ENCODE results near the gene GP2. TPM values are rescaled to one million over a fixed set of nuclear protein-coding genes. Genes with fewer than 3 reads are reported as not detected.

GP2 gene
- polyA plus RNA-seq, 3 donors: not detected

DNA sequence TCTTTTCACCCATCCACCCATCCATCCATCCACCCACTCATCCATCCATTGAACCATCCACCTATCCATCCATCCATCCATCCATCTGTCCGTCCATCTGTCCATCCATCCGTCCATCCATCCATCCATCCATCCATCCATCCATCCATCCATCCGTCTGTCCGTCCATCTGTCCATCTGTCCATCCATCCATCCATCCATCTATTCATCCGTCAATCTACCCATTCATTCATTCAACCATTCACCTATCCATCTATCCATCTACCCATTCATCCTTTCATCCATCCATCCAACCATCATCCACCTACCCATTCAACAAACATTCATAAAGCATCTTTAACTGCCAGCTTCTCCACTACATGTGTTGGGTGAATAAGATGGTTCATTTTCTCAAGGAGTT is 28.9 kb downstream of the GP2 start:
- H3K4me3 Mint-ChIP-seq: no peak overlapping the region
- TF ChIP-seq, protein P1, sequence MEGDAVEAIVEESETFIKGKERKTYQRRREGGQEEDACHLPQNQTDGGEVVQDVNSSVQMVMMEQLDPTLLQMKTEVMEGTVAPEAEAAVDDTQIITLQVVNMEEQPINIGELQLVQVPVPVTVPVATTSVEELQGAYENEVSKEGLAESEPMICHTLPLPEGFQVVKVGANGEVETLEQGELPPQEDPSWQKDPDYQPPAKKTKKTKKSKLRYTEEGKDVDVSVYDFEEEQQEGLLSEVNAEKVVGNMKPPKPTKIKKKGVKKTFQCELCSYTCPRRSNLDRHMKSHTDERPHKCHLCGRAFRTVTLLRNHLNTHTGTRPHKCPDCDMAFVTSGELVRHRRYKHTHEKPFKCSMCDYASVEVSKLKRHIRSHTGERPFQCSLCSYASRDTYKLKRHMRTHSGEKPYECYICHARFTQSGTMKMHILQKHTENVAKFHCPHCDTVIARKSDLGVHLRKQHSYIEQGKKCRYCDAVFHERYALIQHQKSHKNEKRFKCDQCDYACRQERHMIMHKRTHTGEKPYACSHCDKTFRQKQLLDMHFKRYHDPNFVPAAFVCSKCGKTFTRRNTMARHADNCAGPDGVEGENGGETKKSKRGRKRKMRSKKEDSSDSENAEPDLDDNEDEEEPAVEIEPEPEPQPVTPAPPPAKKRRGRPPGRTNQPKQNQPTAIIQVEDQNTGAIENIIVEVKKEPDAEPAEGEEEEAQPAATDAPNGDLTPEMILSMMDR (IDR thresholded peaks at IDR 0.05): no peak
- 88% methylated on average over 4 of the region's 5 CpGs for WGBS (ENCODE audit: insufficient coverage)

DNA sequence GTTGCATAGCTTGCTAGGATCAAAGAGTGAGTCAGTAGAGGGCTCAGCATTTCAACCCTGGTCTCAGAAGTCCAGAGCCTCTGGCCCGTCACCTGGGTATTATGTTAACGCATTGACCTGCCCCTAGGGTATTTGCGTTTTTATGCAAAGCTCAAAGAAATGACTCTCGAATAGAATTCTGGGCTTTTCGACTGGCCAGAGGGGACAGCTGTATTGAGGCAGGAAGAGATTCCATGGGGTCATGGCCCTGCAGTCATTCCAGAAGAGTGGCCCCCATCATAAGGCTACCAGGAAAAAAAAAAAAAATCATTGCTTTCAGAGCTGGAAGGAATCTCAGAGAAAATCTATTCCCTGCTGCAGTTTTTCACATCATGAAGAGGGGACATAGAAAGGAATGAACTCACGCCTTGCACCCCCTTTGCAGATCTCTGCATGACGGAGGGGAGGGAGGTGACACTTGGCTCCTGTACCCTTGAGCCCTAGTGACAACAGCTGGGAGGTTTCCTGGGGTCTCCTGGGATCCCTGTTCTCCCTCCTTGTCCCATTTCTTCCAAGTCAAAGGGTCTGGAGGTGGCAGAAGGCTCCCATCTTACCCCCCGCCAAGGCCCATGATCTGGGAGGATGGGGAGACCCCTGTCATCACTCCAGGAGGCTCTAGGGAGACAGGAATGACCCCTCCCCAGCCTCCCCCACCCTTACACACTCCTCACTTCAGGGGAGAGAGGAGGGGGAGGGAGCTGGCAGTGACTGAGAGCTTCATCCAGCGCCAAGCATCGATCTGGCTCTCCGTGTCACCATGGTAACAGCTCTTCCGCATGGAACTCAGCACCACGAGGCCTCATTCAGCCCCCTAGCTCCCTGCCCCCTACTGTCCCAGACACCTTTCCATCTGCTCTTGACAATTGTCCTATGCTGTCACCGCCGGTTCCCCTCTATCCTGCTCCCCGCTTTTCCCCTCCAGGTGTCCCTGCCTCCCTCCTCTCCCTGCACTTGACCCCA is 35.8 kb downstream of the GP2 start:
- TF ChIP-seq, protein P1 (IDR thresholded peaks at IDR 0.05): no peak
- H3K36me3 Mint-ChIP-seq: no peaks in the 10 kb centered on the region
- H3K9me3 ChIP-seq (replicated peaks in 1 of 2; ENCODE audit: control insufficient read depth in 1 of 2, insufficient read depth in 1 of 2, low read length in 2 of 2): no peaks in the 10 kb centered on the region
- H3K4me1 Mint-ChIP-seq: no peaks in the 10 kb centered on the region
- no peaks in the 10 kb centered on the region for H3K36me3 ChIP-seq (replicated peaks in 1 of 2; ENCODE audit: control insufficient read depth in 1 of 2, insufficient read depth in 2 of 2, low read length in 2 of 2)
- H4K20me1 ChIP-seq (ENCODE audit: insufficient read depth, low read length): no peaks in the 10 kb centered on the region
- peaks cover 4 to 19% (median 10%) of the 10 kb centered on the region in 3 donors for H3K27me3 Mint-ChIP-seq (ENCODE audit: low read depth in 3 of 3)
- no peak overlapping the region for H3K27ac ChIP-seq (ENCODE audit: low read depth in 1 of 2, low read length in 2 of 2)
- H3K4me3 ChIP-seq (replicated peaks in 1 of 3; ENCODE audit: low read depth in 2 of 3, low read length in 3 of 3): no peak overlapping the region
- WGBS (ENCODE audit: insufficient coverage): 43% methylated on average over 11 of the region's 16 CpGs
- intact Hi-C loops (cut with micrococcal nuclease): no loop called here
- H3K4me3 Mint-ChIP-seq: no peak overlapping the region
- no peak overlapping the region for H2AFZ ChIP-seq (ENCODE audit: insufficient read depth, low read depth, low read length, poor library complexity, severe bottlenecking)
- no peak for DNase-seq
- no peaks in the 10 kb centered on the region for H3K79me2 ChIP-seq (ENCODE audit: insufficient read depth, low read length)
- H3K27me3 ChIP-seq (ENCODE audit: control insufficient read depth in 2 of 2, insufficient read depth in 2 of 2, low read length in 2 of 2): no peaks in the 10 kb centered on the region
- no peaks in the 10 kb centered on the region for H3K4me1 ChIP-seq (ENCODE audit: control insufficient read depth in 1 of 2, insufficient read depth in 2 of 2, low read length in 2 of 2)
- H3K9ac ChIP-seq (ENCODE audit: insufficient read depth, low read length, poor library complexity, severe bottlenecking): no peak overlapping the region
- H3K27ac Mint-ChIP-seq: no peak overlapping the region
- H3K9me3 Mint-ChIP-seq: no peaks in the 10 kb centered on the region
- H3K4me2 ChIP-seq (replicated peaks; ENCODE audit: extremely low read depth, low read length, poor library complexity, severe bottlenecking): no peak overlapping the region

More for the DNA sequence above, 28.9 kb downstream of the GP2 start:
- Mint-ChIP-seq H3K36me3 (no peaks in the 10 kb centered on the region), H3K27me3 (ENCODE audit: low read depth in 3 of 3) (peaks cover 2 to 9% (median 5%) of the 10 kb centered on the region in 3 donors), H3K27ac (no peak overlapping the region), H3K9me3 (no peaks in the 10 kb centered on the region), H3K4me1 (no peaks in the 10 kb centered on the region)
- Histone ChIP-seq H3K9me3 (replicated peaks in 1 of 2; ENCODE audit: control insufficient read depth in 1 of 2, insufficient read depth in 1 of 2, low read length in 2 of 2) (no peaks in the 10 kb centered on the region), H3K4me2 (replicated peaks; ENCODE audit: extremely low read depth, low read length, poor library complexity, severe bottlenecking) (no peak overlapping the region), H3K4me1 (ENCODE audit: control insufficient read depth in 1 of 2, insufficient read depth in 2 of 2, low read length in 2 of 2) (no peaks in the 10 kb centered on the region), H3K79me2 (ENCODE audit: insufficient read depth, low read length) (no peaks in the 10 kb centered on the region), H3K9ac (ENCODE audit: insufficient read depth, low read length, poor library complexity, severe bottlenecking) (no peak overlapping the region), H2AFZ (ENCODE audit: insufficient read depth, low read depth, low read length, poor library complexity, severe bottlenecking) (no peak overlapping the region), H3K36me3 (replicated peaks in 1 of 2; ENCODE audit: control insufficient read depth in 1 of 2, insufficient read depth in 2 of 2, low read length in 2 of 2) (no peaks in the 10 kb centered on the region), H3K27me3 (ENCODE audit: control insufficient read depth in 2 of 2, insufficient read depth in 2 of 2, low read length in 2 of 2) (no peaks in the 10 kb centered on the region), H3K4me3 (replicated peaks in 1 of 3; ENCODE audit: low read depth in 2 of 3, low read length in 3 of 3) (no peak overlapping the region), H4K20me1 (ENCODE audit: insufficient read depth, low read length) (no peaks in the 10 kb centered on the region), H3K27ac (ENCODE audit: low read depth in 1 of 2, low read length in 2 of 2) (no peak overlapping the region)
- intact Hi-C loops (cut with micrococcal nuclease): no loop called here
- no peak for DNase-seq
